Mesothelial cell of epicardium (in vitro differentiated cells): ENCODE measurements around the gene SNF8. TPM values are rescaled to one million over a fixed set of nuclear protein-coding genes. Genes with fewer than 3 reads are reported as not detected.

Experiments used
- DNase-seq, 2 experiments: peaks; one replicate each; pipeline ENCODE4 v3.0.0; 2021; ENCODE audit warnings: low spot score in 2 of 2; ENCODE audit not compliant: unreplicated experiment in 2 of 2
- H3K27ac Mint-ChIP-seq: 2 replicates; pipeline ENCODE4 v1.8.0; 2021; ENCODE audit warnings: mixed read lengths
- H3K27me3 Mint-ChIP-seq: 2 replicates; pipeline ENCODE4 v1.8.0; 2021; ENCODE audit warnings: low read depth, mixed read lengths
- H3K36me3 Mint-ChIP-seq: 2 replicates; pipeline ENCODE4 v1.8.0; 2021; ENCODE audit warnings: mixed read lengths
- H3K4me1 Mint-ChIP-seq: 2 replicates; pipeline ENCODE4 v1.8.0; 2021; ENCODE audit warnings: mixed read lengths
- H3K4me3 Mint-ChIP-seq: 2 replicates; pipeline ENCODE4 v1.8.0; 2021; ENCODE audit warnings: mild to moderate bottlenecking, moderate library complexity, mixed read lengths
- H3K9me3 Mint-ChIP-seq: 2 replicates; pipeline ENCODE4 v1.8.0; 2021; ENCODE audit warnings: mixed read lengths
- total RNA-seq: library from RNA; stranded (reverse); gene quantifications from 3 replicates; pipeline ENCODE4 v1.2.1, GENCODE V29; 2021
- TF ChIP-seq, protein P1 (sequence below): fragments of 200-600 bp; sonication (generic); IDR thresholded peaks from one replicate; pipeline ENCODE4 v1.5.0; 2021; ENCODE audit warnings: antibody characterized with exemption; ENCODE audit not compliant: unreplicated experiment

Gene SNF8
- total RNA-seq, 1 donor from 2014 or later, result 88.0 TPM

DNA sequence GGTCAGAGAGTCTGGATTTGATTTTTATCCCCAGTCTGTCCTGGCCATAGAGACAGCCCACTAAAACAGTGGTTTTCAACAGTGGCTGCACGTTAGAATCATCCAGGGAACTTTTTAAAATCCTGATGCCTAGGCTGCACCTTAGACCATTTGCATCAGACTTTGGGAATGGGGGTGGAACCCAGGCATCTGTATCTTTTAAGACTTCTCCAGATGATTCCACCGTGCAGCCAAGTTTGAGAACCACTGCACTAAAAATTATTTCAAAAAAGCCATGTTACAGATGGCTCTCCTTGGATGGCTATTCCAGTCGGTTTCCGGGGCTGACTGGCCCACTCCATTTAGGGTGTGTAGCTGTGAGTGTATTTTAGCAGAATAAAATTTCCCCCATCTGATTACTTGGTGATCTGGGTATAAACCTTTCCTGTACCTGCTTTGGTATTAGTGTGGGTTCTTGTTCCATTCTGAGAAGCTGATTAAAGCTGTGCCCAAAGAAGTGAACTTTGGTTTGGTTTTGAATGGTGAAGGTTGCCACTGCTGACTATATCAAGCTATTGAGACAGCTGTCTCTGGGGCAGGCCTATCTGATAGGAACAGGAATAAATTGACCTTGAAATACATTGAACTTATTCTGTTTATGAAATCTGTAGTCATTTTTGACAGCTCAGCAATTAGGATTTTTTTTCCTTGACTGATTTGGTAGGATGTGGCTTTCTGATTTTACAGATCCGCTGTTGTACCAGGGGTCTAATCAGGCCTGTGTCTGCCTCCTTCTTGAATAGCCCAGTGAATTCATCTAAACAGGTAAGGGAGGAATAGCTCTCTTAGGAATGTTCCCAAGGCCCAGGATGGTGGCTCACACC, 50.8 kb downstream of the SNF8 start:
- Mint-ChIP-seq H3K27ac (no peak overlapping the region), H3K4me3 (peak overlapping the region; percentile 92), H3K9me3 (no peaks in the 10 kb centered on the region), H3K4me1 (peaks cover 16% of the 10 kb centered on the region), H3K27me3 (no peaks in the 10 kb centered on the region), H3K36me3 (peaks cover 12% of the 10 kb centered on the region)
- DNase-seq, result no peak
- TF ChIP-seq, protein P1, sequence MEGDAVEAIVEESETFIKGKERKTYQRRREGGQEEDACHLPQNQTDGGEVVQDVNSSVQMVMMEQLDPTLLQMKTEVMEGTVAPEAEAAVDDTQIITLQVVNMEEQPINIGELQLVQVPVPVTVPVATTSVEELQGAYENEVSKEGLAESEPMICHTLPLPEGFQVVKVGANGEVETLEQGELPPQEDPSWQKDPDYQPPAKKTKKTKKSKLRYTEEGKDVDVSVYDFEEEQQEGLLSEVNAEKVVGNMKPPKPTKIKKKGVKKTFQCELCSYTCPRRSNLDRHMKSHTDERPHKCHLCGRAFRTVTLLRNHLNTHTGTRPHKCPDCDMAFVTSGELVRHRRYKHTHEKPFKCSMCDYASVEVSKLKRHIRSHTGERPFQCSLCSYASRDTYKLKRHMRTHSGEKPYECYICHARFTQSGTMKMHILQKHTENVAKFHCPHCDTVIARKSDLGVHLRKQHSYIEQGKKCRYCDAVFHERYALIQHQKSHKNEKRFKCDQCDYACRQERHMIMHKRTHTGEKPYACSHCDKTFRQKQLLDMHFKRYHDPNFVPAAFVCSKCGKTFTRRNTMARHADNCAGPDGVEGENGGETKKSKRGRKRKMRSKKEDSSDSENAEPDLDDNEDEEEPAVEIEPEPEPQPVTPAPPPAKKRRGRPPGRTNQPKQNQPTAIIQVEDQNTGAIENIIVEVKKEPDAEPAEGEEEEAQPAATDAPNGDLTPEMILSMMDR, result no peak

DNA sequence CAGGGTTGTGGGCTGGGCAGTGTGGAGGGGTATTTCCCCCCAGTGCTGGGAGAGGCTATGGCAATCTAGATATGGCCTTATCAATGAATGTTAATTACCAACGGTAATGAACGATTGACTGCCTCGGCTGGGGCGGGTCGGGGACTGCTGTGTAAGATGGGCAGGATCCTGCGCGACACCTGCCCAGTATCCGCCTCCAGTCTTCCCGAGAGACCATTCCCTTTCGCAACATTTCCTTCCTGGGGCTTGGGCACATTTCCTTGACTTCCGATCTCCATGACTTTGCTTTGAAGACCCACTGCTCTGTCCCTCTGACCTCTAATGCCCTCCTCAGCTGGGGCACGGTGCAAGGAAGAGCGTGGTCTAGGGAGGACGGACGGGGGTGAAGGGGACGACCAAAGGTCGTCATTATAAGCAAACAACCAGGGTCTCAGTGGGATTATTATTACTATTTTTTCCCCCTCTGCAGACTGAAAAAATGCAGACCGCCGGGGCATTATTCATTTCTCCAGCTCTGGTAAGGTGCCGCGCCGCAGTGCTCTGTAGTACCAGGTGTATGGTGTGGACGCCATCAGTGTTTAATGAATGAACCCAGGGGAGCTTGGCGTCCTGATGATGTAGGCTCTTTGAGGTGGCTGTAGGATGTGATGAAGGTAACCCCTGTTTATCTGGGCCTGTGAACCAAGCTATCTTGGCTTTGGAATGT, 51.5 kb downstream of the SNF8 start:
- H3K27ac Mint-ChIP-seq, result peak overlapping the region; percentile 93
- H3K9me3 Mint-ChIP-seq, result no peaks in the 10 kb centered on the region
- H3K4me3 Mint-ChIP-seq, result peak overlapping the region; percentile 92
- peaks cover 16% of the 10 kb centered on the region for H3K4me1 Mint-ChIP-seq
- TF ChIP-seq, protein P1, result no peak
- no peak for DNase-seq
- no peaks in the 10 kb centered on the region for H3K27me3 Mint-ChIP-seq
- peaks cover 12% of the 10 kb centered on the region for H3K36me3 Mint-ChIP-seq

DNA sequence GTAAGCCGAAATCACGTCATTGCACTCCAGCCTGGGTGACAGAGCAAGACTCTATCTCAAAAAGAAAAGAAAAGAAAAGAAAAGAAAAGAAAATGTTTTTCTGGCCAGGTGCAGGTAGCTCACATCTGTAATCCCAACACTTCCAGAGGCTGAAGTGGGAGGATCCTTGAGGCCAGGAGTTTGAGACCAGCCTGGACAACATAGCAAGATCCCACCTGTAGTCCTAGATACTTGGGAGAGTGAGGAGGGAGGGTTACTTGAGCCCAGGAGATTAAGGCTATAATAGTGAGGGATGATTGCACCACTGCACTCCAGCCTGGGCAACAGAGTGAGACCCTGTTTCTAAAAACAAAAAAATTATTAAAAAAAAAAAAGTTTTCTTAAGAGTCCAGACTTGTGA, 54.6 kb downstream of the SNF8 start:
- Mint-ChIP-seq H3K4me3 (no peak overlapping the region), H3K27ac (no peak overlapping the region), H3K27me3 (no peaks in the 10 kb centered on the region), H3K36me3 (no peaks in the 10 kb centered on the region), H3K4me1 (peaks cover 16% of the 10 kb centered on the region), H3K9me3 (no peaks in the 10 kb centered on the region)
- TF ChIP-seq, protein P1, result no peak
- DNase-seq, result no peak

DNA sequence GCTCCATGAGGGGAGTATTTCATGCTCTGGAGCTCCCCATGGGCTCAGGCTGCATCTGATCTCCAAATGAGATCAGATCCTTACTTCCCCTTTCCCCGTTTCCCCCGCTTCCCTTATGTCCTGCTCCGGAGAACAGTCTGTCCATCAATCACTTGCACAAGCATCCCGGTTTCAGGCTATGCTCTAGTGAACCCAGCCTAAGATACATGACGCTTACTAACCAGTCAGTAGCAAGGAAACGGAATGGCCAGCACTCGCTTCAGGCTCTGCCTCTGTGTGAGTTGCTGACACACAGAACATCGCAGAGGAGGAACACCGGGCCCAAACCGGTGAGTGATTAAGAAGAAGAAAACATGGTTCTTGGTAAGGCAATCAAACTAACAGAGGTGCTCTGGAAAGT, 61.5 kb downstream of the SNF8 start:
- Mint-ChIP-seq H3K4me3 (no peak overlapping the region), H3K27me3 (no peaks in the 10 kb centered on the region), H3K36me3 (no peaks in the 10 kb centered on the region), H3K9me3 (no peaks in the 10 kb centered on the region), H3K27ac (no peak overlapping the region), H3K4me1 (peaks cover 3% of the 10 kb centered on the region)
- DNase-seq, result no peak
- TF ChIP-seq, protein P1, result no peak

DNA sequence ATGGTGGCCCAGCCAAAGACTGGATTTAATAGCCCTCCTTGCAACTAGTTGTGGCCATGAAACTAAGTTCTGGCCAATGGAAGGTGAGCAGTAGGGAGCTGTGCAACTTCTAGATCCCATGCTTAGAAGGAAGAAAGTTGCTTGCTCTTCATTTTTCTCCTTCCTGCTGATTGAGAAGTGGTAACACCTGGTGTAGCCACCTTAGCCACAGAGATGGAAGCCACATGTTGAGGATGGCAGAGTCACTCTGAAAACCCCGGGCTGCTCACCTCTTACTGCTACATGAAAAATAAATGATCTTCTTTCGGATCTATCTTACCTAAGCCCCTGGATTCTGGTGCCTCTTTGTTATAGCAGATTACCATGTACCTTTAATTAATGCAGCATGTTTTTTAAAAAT, 62.4 kb downstream of the SNF8 start:
- Mint-ChIP-seq H3K4me1 (peaks cover 3% of the 10 kb centered on the region), H3K27me3 (no peaks in the 10 kb centered on the region), H3K27ac (no peak overlapping the region), H3K36me3 (no peaks in the 10 kb centered on the region), H3K4me3 (no peak overlapping the region), H3K9me3 (no peaks in the 10 kb centered on the region)
- DNase-seq, result no peak
- TF ChIP-seq, protein P1, result no peak

Other genes starting within 250 kb of the SNF8 start
- gene PRAC1, start 222.3 kb downstream of the SNF8 start, total RNA-seq, result 14.0 to 16.8 TPM (median 15.2 TPM) in 3 replicates
- gene PRAC2, start 221.7 kb downstream of the SNF8 start, total RNA-seq, result 7.3 to 8.5 TPM (median 7.9 TPM) in 3 replicates
- 26.4 to 26.9 TPM (median 26.8 TPM) in 3 replicates for gene HOXB13, start 216.1 kb downstream of the SNF8 start, total RNA-seq
- not detected in 3 replicates for gene TTLL6, start 127.6 kb downstream of the SNF8 start, total RNA-seq
- gene CALCOCO2, start 113.8 kb downstream of the SNF8 start, total RNA-seq, result 55.2 to 56.6 TPM (median 56.6 TPM) in 3 replicates
- 45.1 to 48.7 TPM (median 48.0 TPM) in 3 replicates for gene ATP5MC1, start 52.1 kb downstream of the SNF8 start, total RNA-seq
- 85.8 to 89.8 TPM (median 88.1 TPM) in 3 replicates for gene UBE2Z, start 36.4 kb downstream of the SNF8 start, total RNA-seq
- gene GIP, start 23.8 kb upstream of the SNF8 start, total RNA-seq, result not detected in 3 replicates
- 225 to 227 TPM (median 227 TPM) in 3 replicates for gene IGF2BP1, start 52.5 kb upstream of the SNF8 start, total RNA-seq
- 0.02 to 0.07 TPM (median 0.04 TPM) in 3 replicates for gene B4GALNT2, start 187.9 kb upstream of the SNF8 start, total RNA-seq